IMR-90 (cell line): ENCODE measurements around the gene COA1. TPM values are rescaled to one million over a fixed set of nuclear protein-coding genes. Genes with fewer than 3 reads are reported as not detected.
A peak's percentile ranks its signal among the peaks of the same experiment; 100 is the strongest.

Experiments
- ATAC-seq: fragments of 200-7000 bp; cut with Tn5 transposase; 2 replicates; pipeline ENCODE4 v1.9.1; 2020; ENCODE audit warnings: low read depth, mild to moderate bottlenecking, moderate library complexity
- BruUV-seq: library from RNA; stranded (reverse); fragments of 400-500 nt; replicated peaks from 2 replicates; lab custom pipeline; 2021; lab: Mats Ljungman, UMichigan
- CTCF ChIA-PET: fragments of 300-600 bp; formaldehyde crosslinking; extraction: SDS; loops from one replicate; lab custom pipeline; 2021; ENCODE audit warnings: antibody characterized with exemption; lab: Yijun Ruan, JAX
- POLR2A ChIA-PET: fragments of 300-600 bp; sonication (Branson Sonifier 250); formaldehyde crosslinking; loops from one replicate; lab custom pipeline; 2022; ENCODE audit warnings: antibody characterized with exemption; ENCODE audit not compliant: unreplicated experiment; lab: Charles Lee
- DNase-seq: peaks from one replicate; pipeline ENCODE4 v3.0.0; 2013
- H2AFZ ChIP-seq: replicated peaks from 2 replicates; pipeline ENCODE3; 2013; ENCODE audit warnings: low read length, mild to moderate bottlenecking; ENCODE audit not compliant: poor library complexity
- H2AK5ac ChIP-seq: 2 replicates; pipeline ENCODE4 v1.6.1; 2013; ENCODE audit warnings: low read depth, low read length, inconsistent platforms
- H2AK9ac ChIP-seq: replicated peaks from 2 replicates; pipeline ENCODE3; 2013; ENCODE audit warnings: mild to moderate bottlenecking, low read depth, low read length, moderate library complexity; ENCODE audit not compliant: poor library complexity
- H2BK120ac ChIP-seq: 2 replicates; pipeline ENCODE4 v1.6.1; 2013; ENCODE audit warnings: low read depth, low read length, inconsistent platforms
- H2BK15ac ChIP-seq: 3 replicates; pipeline ENCODE4 v1.6.1; 2013; ENCODE audit warnings: low read depth, low read length, inconsistent platforms
- H2BK20ac ChIP-seq: 2 replicates; pipeline ENCODE4 v1.6.1; 2013; ENCODE audit warnings: low read depth, mild to moderate bottlenecking, inconsistent platforms, low read length, moderate library complexity
- H2BK5ac ChIP-seq: 2 replicates; pipeline ENCODE4 v1.6.1; 2013; ENCODE audit warnings: mild to moderate bottlenecking, low read depth, low read length, inconsistent platforms; ENCODE audit not compliant: poor library complexity, severe bottlenecking
- H3K14ac ChIP-seq: replicated peaks from 2 replicates; pipeline ENCODE4 v1.6.1; 2013; ENCODE audit warnings: low read depth, low read length, inconsistent platforms
- H3K18ac ChIP-seq: 2 replicates; pipeline ENCODE4 v1.6.1; 2013; ENCODE audit warnings: low read depth, low read length, control low read depth
- H3K23ac ChIP-seq: 2 replicates; pipeline ENCODE4 v1.6.1; 2013; ENCODE audit warnings: low read depth, low read length, inconsistent platforms
- H3K27ac ChIP-seq: 2 replicates; pipeline ENCODE4 v1.5.1; 2013; ENCODE audit warnings: mild to moderate bottlenecking, control low read depth, low read length; ENCODE audit not compliant: insufficient read depth
- H3K27me3 ChIP-seq: 2 replicates; pipeline ENCODE4 v1.6.1; 2013; ENCODE audit warnings: low read length; ENCODE audit not compliant: control insufficient read depth, insufficient read depth
- H3K36me3 ChIP-seq: 2 replicates; pipeline ENCODE4 v1.6.1; 2013; ENCODE audit warnings: low read length, mixed read lengths; ENCODE audit not compliant: control insufficient read depth, insufficient read depth
- H3K4ac ChIP-seq: 2 replicates; pipeline ENCODE4 v1.6.1; 2013; ENCODE audit warnings: low read depth, low read length, inconsistent platforms
- H3K4me1 ChIP-seq: 2 replicates; pipeline ENCODE4 v1.6.1; 2013; ENCODE audit warnings: low read length, mixed read lengths; ENCODE audit not compliant: control insufficient read depth, insufficient read depth
- H3K4me2 ChIP-seq: 2 replicates; pipeline ENCODE4 v1.6.1; 2013; ENCODE audit warnings: low read depth, mild to moderate bottlenecking, control low read depth, low read length, moderate library complexity
- H3K4me3 ChIP-seq: 2 replicates; pipeline ENCODE4 v1.5.1; 2013; ENCODE audit warnings: low read depth, mild to moderate bottlenecking, control low read depth, low read length, moderate library complexity; ENCODE audit not compliant: insufficient read depth
- H3K56ac ChIP-seq: 2 replicates; pipeline ENCODE4 v1.6.1; 2013; ENCODE audit warnings: low read length, inconsistent platforms; ENCODE audit not compliant: insufficient read depth; ENCODE audit errors: extremely low read depth
- H3K79me1 ChIP-seq, 2 experiments: 2 replicates each; pipeline ENCODE4 v1.6.1; 2013; ENCODE audit warnings: low read length in 2 of 2, inconsistent platforms in 1 of 2, low read depth in 1 of 2
- H3K9ac ChIP-seq: 2 replicates; pipeline ENCODE4 v1.6.1; 2013; ENCODE audit warnings: low read depth, low read length, control low read depth
- H3K9me1 ChIP-seq: 2 replicates; pipeline ENCODE4 v1.6.1; 2013; ENCODE audit warnings: low read length, inconsistent platforms; ENCODE audit not compliant: insufficient read depth
- H3K9me3 ChIP-seq: 2 replicates; pipeline ENCODE4 v1.6.1; 2013; ENCODE audit warnings: low read length; ENCODE audit not compliant: control insufficient read depth, insufficient read depth
- H4K20me1 ChIP-seq: 2 replicates; pipeline ENCODE4 v1.6.1; 2013; ENCODE audit warnings: low read length, inconsistent platforms; ENCODE audit not compliant: insufficient read depth
- H4K5ac ChIP-seq: 2 replicates; pipeline ENCODE4 v1.6.1; 2013; ENCODE audit warnings: mild to moderate bottlenecking, low read depth, low read length, control low read depth
- H4K8ac ChIP-seq, 2 experiments: 2 replicates each; pipeline ENCODE4 v1.6.1; 2013; ENCODE audit warnings: low read depth in 2 of 2, low read length in 2 of 2, control low read depth in 1 of 2, inconsistent platforms in 1 of 2
- H4K91ac ChIP-seq: 2 replicates; pipeline ENCODE4 v1.6.1; 2013; ENCODE audit warnings: low read depth, low read length, inconsistent platforms; ENCODE audit not compliant: insufficient read depth
- BHLHE40 ChIP-seq: fragments of 150-350 bp; IDR thresholded peaks from 2 replicates; pipeline ENCODE4 v1.6.1; 2016; ENCODE audit warnings: mild to moderate bottlenecking, low read depth, low read length
- FOS ChIP-seq: fragments of 150-350 bp; IDR thresholded peaks from 2 replicates; pipeline ENCODE4 v1.6.1; 2016; ENCODE audit warnings: low read depth, low read length
- MAFK ChIP-seq: IDR thresholded peaks from 2 replicates; pipeline ENCODE4 v1.6.1; 2012; ENCODE audit warnings: low read depth, low read length, improper control_type of control experiment
- MXI1 ChIP-seq: IDR thresholded peaks from 2 replicates; pipeline ENCODE4 v1.6.1; 2012; ENCODE audit warnings: low read depth, mild to moderate bottlenecking, low read length, moderate library complexity, borderline replicate concordance
- NFE2L2 ChIP-seq: fragments of 150-350 bp; IDR thresholded peaks from 2 replicates; pipeline ENCODE4 v1.6.1; 2016; ENCODE audit warnings: low read depth, mild to moderate bottlenecking, low read length
- POLR2A ChIP-seq: IDR thresholded peaks from 2 replicates; pipeline ENCODE4 v1.6.1; 2012; ENCODE audit warnings: mild to moderate bottlenecking, low read depth, low read length
- RCOR1 ChIP-seq: IDR thresholded peaks from 2 replicates; pipeline ENCODE4 v1.6.1; 2012; ENCODE audit warnings: mild to moderate bottlenecking, low read length, improper control_type of control experiment; ENCODE audit not compliant: insufficient replicate concordance
- SMC3 ChIP-seq: fragments of 150-350 bp; IDR thresholded peaks from 2 replicates; pipeline ENCODE4 v1.6.1; 2016; ENCODE audit warnings: low read depth, mild to moderate bottlenecking, antibody characterized with exemption, low read length, moderate library complexity
- WGBS, 2 experiments: methylation state at CpG; one replicate each; pipeline versions ENCODE4 v1.1.5 to v1.1.7; 2013; ENCODE audit warnings: missing lambda C conversion rate in 2 of 2; ENCODE audit not compliant: insufficient read length in 1 of 2; ENCODE audit errors: extremely low coverage in 2 of 2; 5-methylcytosine and 5-hydroxymethylcytosine counted together
- dilution Hi-C: fragments of 300-500 bp; cut with HindIII; formaldehyde crosslinking; loops from one replicate; pipeline ENCODE4 v1.14.3; 2018; ENCODE audit warnings: low sequenced_read_pairs; ENCODE audit not compliant: unreplicated experiment
- in situ Hi-C: fragments of 300-500 bp; cut with MboI; formaldehyde crosslinking; loops from 3 replicates; pipeline ENCODE4 v1.14.3; 2019; ENCODE audit warnings: low sequenced_read_pairs, inconsistent platforms, mixed read lengths
- intact Hi-C: fragments of 100-400 bp; cut with micrococcal nuclease; formaldehyde crosslinking; loops from 2 replicates; pipeline ENCODE4 v1.10.0; 2022
- polyA plus RNA-seq, 3 experiments: library from polyadenylated mRNA; depleted of rRNA; stranded (reverse); fragments of >200 nt; gene quantifications; 2 replicates each; pipeline ENCODE4 v1.2.3, GENCODE V29; 2012; ENCODE audit warnings: low replicate concordance in 1 of 3
- total RNA-seq: library from RNA; depleted of rRNA; stranded (reverse); fragments of >200 nt; gene quantifications from 2 replicates; pipeline ENCODE4 v1.2.3, GENCODE V29; 2012

COA1 gene
- total and polyA plus RNA-seq, 2 of the 4 experiments (the other 2 are of a cell fraction): 34.2 to 59.5 TPM

- 41% methylated on average over 3 of the region's 14 CpGs; no CpG with 5 or more reads in 1 of the 2 experiments for WGBS, 2 experiments
- Histone ChIP-seq H3K9me1 (0 out of 2 replicates have a peak, but pooled peaks cover 4% of the 10 kb centered on the region), H3K23ac (no peak overlapping the region), H3K9me3 (no peaks in the 10 kb centered on the region), H3K4me1 (peaks cover 4% of the 10 kb centered on the region; the same call in 1 of the 2 replicates), H2BK120ac (no peak overlapping the region), H2AFZ (peak overlapping the region; percentile 76), H3K4me3 (no peak overlapping the region), H3K18ac (no peak overlapping the region; the same call in 1 of the 2 replicates), H3K4ac (no peak overlapping the region), H3K27me3 (peaks cover 17% of the 10 kb centered on the region), H2BK20ac (no peak overlapping the region), H2AK5ac (no peak overlapping the region), H3K27ac (peak overlapping the region; percentile 26; the same call in 1 of the 2 replicates), H3K36me3 (no peaks in the 10 kb centered on the region), H4K8ac (no peak overlapping the region), H4K20me1 (no peaks in the 10 kb centered on the region), H4K5ac (no peak overlapping the region; the same call in 1 of the 2 replicates), H4K91ac (no peak overlapping the region), H3K79me1 (no peaks in the 10 kb centered on the region), H2AK9ac (peak overlapping the region; percentile 78), H3K4me2 (peak overlapping the region; percentile 15; the same call in 1 of the 2 replicates), H3K14ac (no peak overlapping the region), H3K56ac (no peak overlapping the region), H3K9ac (no peak overlapping the region), H2BK5ac (no peak overlapping the region), H2BK15ac (no peak overlapping the region)
- ChIA-PET POLR2A (interaction anchor here (0.5 kb wide), 1 partner anchor 87 kb away, joined by 3 read pairs; no protein-coding TSS in a partner anchor), CTCF (interaction anchor here (1.1 kb wide), 1 partner anchor 8 kb away, joined by 3 read pairs; the partner anchor contains the start of gene BLVRA)
- ATAC-seq (peak; percentile 94), DNase-seq (peak; percentile 65)
- dilution Hi-C loops: no loop called here
- in situ Hi-C loops: no loop called here
- TF ChIP-seq SMC3: no peak
- no peak for TF ChIP-seq MAFK
- TF ChIP-seq BHLHE40: no peak
- TF ChIP-seq FOS: no peak
- no peak for TF ChIP-seq MXI1
- TF ChIP-seq POLR2A: no peak
- TF ChIP-seq RCOR1: no peak
- no peak for TF ChIP-seq NFE2L2
- intact Hi-C loops: no loop called here
- no TSS peak for BruUV-seq
Observed at GRCh38 chr7:43750016-43750887, 20.9 kb upstream of the COA1 start.
